Transverse colon (tissue), 4 donors: Measurements from ENCODE around the gene CIAO1.

Experiments
- CTCF ChIP-seq, 5 experiments: fragments of 200-600 bp in 3 of 5; fragments of 450-650 bp in 2 of 5; sonication (generic) in 3 of 5; IDR thresholded peaks; 1 replicate in 2 of 5; 2 replicates in 3 of 5; pipeline ENCODE4 v1.5.1; 2016 to 2017; ENCODE audit warnings: antibody characterized with exemption in 5 of 5, inconsistent platforms in 3 of 5, mild to moderate bottlenecking in 2 of 5, moderate library complexity in 1 of 5
- POLR2A ChIP-seq: fragments of 450-650 bp; IDR thresholded peaks from one replicate; pipeline ENCODE4 v1.6.1; 2016; ENCODE audit warnings: antibody characterized with exemption, mild to moderate bottlenecking, moderate library complexity
- POLR2AphosphoS5 ChIP-seq, 3 donors: sonication (generic); formaldehyde crosslinking; IDR thresholded peaks; one replicate each; pipeline ENCODE4 v1.6.1; 2016; ENCODE audit warnings: antibody characterized with exemption in 3 of 3

- TF ChIP-seq POLR2A (no peak), CTCF (IDR thresholded peaks at IDR 0.05) (no peak), POLR2AphosphoS5 (IDR thresholded peaks at IDR 0.05) (no peak)
Measured at GRCh38 chr2:96239745-96240264, 26.2 kb upstream of the CIAO1 start.
